HepG2 (cell line): Measurements from ENCODE around the gene MBD3. TPM values are rescaled to one million over a fixed set of nuclear protein-coding genes. Genes with fewer than 3 reads are reported as not detected.

Experiments
- ATAC-seq: fragments of 200-7000 bp; cut with Tn5 transposase; 3 replicates; pipeline ENCODE4 v1.9.1; 2020; ENCODE audit warnings: mild to moderate bottlenecking, moderate library complexity
- BruUV-seq: library from RNA; stranded (reverse); fragments of 400-500 nt; replicated peaks from 2 replicates; lab custom pipeline; 2021; lab: Mats Ljungman, UMichigan
- CTCF ChIA-PET: fragments of 300-600 bp; formaldehyde crosslinking; extraction: SDS; loops from one replicate; lab custom pipeline; 2021; ENCODE audit warnings: low total read pairs, inconsistent platforms, low intra/inter-chr PET ratio; lab: Yijun Ruan, JAX
- POLR2A ChIA-PET: fragments of 350-600 bp; sonication (Branson Sonifier 250); formaldehyde crosslinking; loops from one replicate; lab custom pipeline; 2020; ENCODE audit warnings: antibody characterized with exemption, inconsistent platforms; lab: Yijun Ruan, JAX
- DNase-seq: peaks from one replicate; pipeline ENCODE4 v3.0.0-alpha.2; 2015; ENCODE audit warnings: low spot score
- FAIRE-seq: peaks from 3 replicates; lab custom pipeline; 2011; peaks lifted over from hg19 to GRCh38; lab: Jason Lieb, UNC
- H2AFZ ChIP-seq: one replicate; pipeline ENCODE4 v1.6.1; 2011; ENCODE audit warnings: low read length, inconsistent platforms
- H3K27ac ChIP-seq: fragments of 300-600 bp; 3 replicates; pipeline ENCODE4 v1.8.0; 2011; ENCODE audit warnings: mixed run types, mild to moderate bottlenecking, mixed read lengths, low read length, inconsistent platforms; ENCODE audit not compliant: insufficient read depth; ENCODE audit errors: extremely low read length
- H3K27me3 ChIP-seq, 2 experiments: fragments of 200-600 bp in 1 of 2; 2 replicates in 1 of 2; 3 replicates in 1 of 2; pipeline versions ENCODE4 v1.6.0 to v1.8.0; 2011; ENCODE audit warnings: low read length in 2 of 2, mild to moderate bottlenecking in 2 of 2, moderate library complexity in 2 of 2, inconsistent platforms in 1 of 2; ENCODE audit not compliant: insufficient read depth in 2 of 2, control insufficient read depth in 1 of 2
- H3K36me3 ChIP-seq, 2 experiments: fragments of 200-600 bp in 1 of 2; replicated peaks in 1 of 2; 2 replicates in 1 of 2; 3 replicates in 1 of 2; pipeline versions ENCODE4 v1.5.1 to v1.8.0; 2011; ENCODE audit warnings: low read length in 2 of 2, inconsistent platforms in 1 of 2; ENCODE audit not compliant: insufficient read depth in 2 of 2, control insufficient read depth in 1 of 2
- H3K4me1 ChIP-seq: 2 replicates; pipeline ENCODE4 v1.5.1; 2012; ENCODE audit warnings: low read length, inconsistent platforms; ENCODE audit not compliant: insufficient read depth
- H3K4me2 ChIP-seq: 2 replicates; pipeline ENCODE4 v1.6.0; 2011; ENCODE audit warnings: low read depth, low read length, inconsistent platforms
- H3K4me3 ChIP-seq, 3 experiments: fragments of 200-600 bp in 1 of 3; sonication (generic), shearing (Covaris generic) in 1 of 3; replicated peaks in 1 of 3; 2 replicates each; pipeline ENCODE4 v1.5.1; 2011 to 2016; ENCODE audit warnings: low read length in 3 of 3, inconsistent platforms in 2 of 3, low read depth in 2 of 3, mild to moderate bottlenecking in 2 of 3, control low read depth in 1 of 3, mixed read lengths in 1 of 3; ENCODE audit not compliant: insufficient read depth in 1 of 3
- H3K79me2 ChIP-seq: one replicate; pipeline ENCODE4 v1.6.1; 2011; ENCODE audit warnings: low read length, inconsistent platforms; ENCODE audit not compliant: insufficient read depth
- H3K9ac ChIP-seq: 2 replicates; pipeline ENCODE4 v1.6.0; 2011; ENCODE audit warnings: mild to moderate bottlenecking, low read depth, low read length, inconsistent platforms; ENCODE audit not compliant: insufficient read depth
- H3K9me3 ChIP-seq: 2 replicates; pipeline ENCODE4 v1.5.1; 2012; ENCODE audit warnings: mild to moderate bottlenecking, low read length
- H4K20me1 ChIP-seq: 2 replicates; pipeline ENCODE4 v1.6.0; 2011; ENCODE audit warnings: inconsistent platforms, mild to moderate bottlenecking, low read length, moderate library complexity; ENCODE audit not compliant: insufficient read depth
- CBX5 ChIP-seq: sonication (generic); formaldehyde crosslinking; IDR thresholded peaks from 2 replicates; pipeline ENCODE4 v1.4.0; 2020; ENCODE audit warnings: missing genetic modification reagents, borderline replicate concordance
- CHD2 ChIP-seq: IDR thresholded peaks from 2 replicates; pipeline ENCODE4 v1.6.1; 2011; ENCODE audit warnings: low read depth, low read length, improper control_type of control experiment
- JUNB ChIP-seq: sonication (generic); formaldehyde crosslinking; IDR thresholded peaks from 2 replicates; pipeline ENCODE4 v1.8.0; 2022; ENCODE audit warnings: missing genetic modification reagents, mild to moderate bottlenecking, borderline replicate concordance
- KDM1A ChIP-seq: IDR thresholded peaks from 2 replicates; pipeline ENCODE4 v1.6.1; 2016; ENCODE audit warnings: missing compliant biosample characterization
- MED13 ChIP-seq: sonication (generic); formaldehyde crosslinking; IDR thresholded peaks from 2 replicates; pipeline ENCODE4 v1.5.0; 2020; ENCODE audit warnings: missing genetic modification reagents
- MTA3 ChIP-seq: sonication (generic); formaldehyde crosslinking; IDR thresholded peaks from 2 replicates; pipeline ENCODE4 v1.4.0; 2020; ENCODE audit warnings: missing genetic modification reagents
- ZBTB3 ChIP-seq: sonication (generic); formaldehyde crosslinking; IDR thresholded peaks from 2 replicates; pipeline ENCODE4 v1.4.0; 2020; ENCODE audit warnings: low read depth, mild to moderate bottlenecking, moderate library complexity, missing genetic modification reagents, borderline replicate concordance
- ZNF558 ChIP-seq: sonication (generic); formaldehyde crosslinking; IDR thresholded peaks from 2 replicates; pipeline ENCODE4 v1.9.0; 2022; ENCODE audit warnings: mild to moderate bottlenecking, missing genetic modification reagents, borderline replicate concordance
- ZNF749 ChIP-seq: sonication (generic); formaldehyde crosslinking; IDR thresholded peaks from 2 replicates; pipeline ENCODE4 v1.8.0; 2022; ENCODE audit warnings: mild to moderate bottlenecking, missing genetic modification reagents, moderate library complexity, borderline replicate concordance
- WGBS: methylation state at CpG from one replicate; pipeline ENCODE4 v1.1.6; 2017; ENCODE audit warnings: low lambda C conversion rate; 5-methylcytosine and 5-hydroxymethylcytosine counted together
- in situ Hi-C: cut with HindIII; loops from 2 replicates; pipeline ENCODE4 v1.10.0; 2017; ENCODE audit warnings: low pct_unique_long_range_greater_than_20kb; ENCODE audit not compliant: extremely low pct_ligation_motif_present
- intact Hi-C: fragments of 100-400 bp; cut with micrococcal nuclease; formaldehyde crosslinking; loops from one replicate; pipeline ENCODE4 v1.10.0; 2022; ENCODE audit not compliant: unreplicated experiment
- polyA plus RNA-seq, 8 experiments: library from polyadenylated mRNA; depleted of rRNA in 3 of 8; stranded (reverse) in 7 of 8; unstranded in 1 of 8; fragments of >200 nt; fragmentation: Illumina TruSeq in 4 of 8; extraction: Trizol in 4 of 8; gene quantifications; 2 replicates each; pipeline versions ENCODE4 v1.2.1 to v1.2.3, GENCODE V29; 2011 to 2016; ENCODE audit warnings: low read depth in 4 of 8, missing spikeins in 1 of 8, mixed read lengths in 1 of 8; ENCODE audit not compliant: insufficient read depth in 1 of 8
- total RNA-seq, 5 experiments: library from RNA; depleted of rRNA; stranded (reverse); fragments of >200 nt; fragmentation: Illumina TruSeq; extraction: Trizol; gene quantifications; 2 replicates each; pipeline ENCODE4 v1.2.3, GENCODE V29; 2016; ENCODE audit warnings: low read depth in 1 of 5
- TF ChIP-seq, protein P1 (sequence below): sonication (generic); formaldehyde crosslinking; IDR thresholded peaks from 2 replicates; pipeline ENCODE4 v1.5.0; 2020; ENCODE audit warnings: missing genetic modification reagents, mild to moderate bottlenecking, borderline replicate concordance
- TF ChIP-seq, protein P2 (sequence below): IDR thresholded peaks from 2 replicates; pipeline ENCODE4 v1.6.1; 2016; ENCODE audit warnings: low read depth
- TF ChIP-seq, protein P3 (sequence below): sonication (generic); formaldehyde crosslinking; IDR thresholded peaks from 2 replicates; pipeline ENCODE4 v1.4.0; 2020; ENCODE audit warnings: low read depth, missing genetic modification reagents
- TF ChIP-seq, protein P4 (sequence below): sonication (generic); formaldehyde crosslinking; conservative IDR thresholded peaks from 2 replicates; pipeline ENCODE4 v1.8.0; 2022; ENCODE audit warnings: low read depth, missing genetic modification reagents
- TF ChIP-seq, protein P5 (sequence below): sonication (generic); formaldehyde crosslinking; IDR thresholded peaks from 2 replicates; pipeline ENCODE4 v1.4.0; 2020; ENCODE audit warnings: missing genetic modification reagents, mild to moderate bottlenecking, borderline replicate concordance

Gene MBD3
- total and polyA plus RNA-seq, 2 of the 13 experiments (the other 11 are each of a cell fraction or from before 2014, with no cell fraction given), result 21.2 to 76.9 TPM

DNA sequence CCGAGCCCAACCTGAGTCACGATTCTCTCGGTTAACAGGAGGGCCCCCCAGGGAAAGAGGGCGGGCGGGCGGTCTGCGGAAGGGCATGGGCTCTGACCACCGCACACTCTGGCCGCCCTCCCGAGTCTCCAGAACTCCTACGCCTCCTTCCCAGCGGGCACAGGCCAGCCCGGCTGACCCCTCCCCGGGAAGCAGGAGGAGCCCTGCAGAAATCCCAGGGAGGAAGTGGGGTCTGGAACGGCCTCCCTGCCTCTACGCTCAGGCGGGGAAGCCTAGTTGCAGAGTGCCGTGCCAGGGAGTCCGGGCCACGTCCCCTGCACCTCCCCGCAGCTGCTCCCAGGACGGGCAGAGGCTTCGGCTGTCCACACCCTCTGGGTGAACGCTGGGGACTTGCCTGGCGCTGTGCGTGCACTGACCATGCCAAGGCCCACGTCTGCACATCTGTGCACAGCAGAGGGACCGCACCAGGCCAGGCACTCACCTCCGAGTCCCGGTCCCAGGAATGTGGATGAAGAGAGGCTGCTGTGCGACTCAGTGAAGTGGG lies 39.0 kb upstream of the MBD3 start:
- no peak overlapping the region for H3K27ac ChIP-seq
- WGBS, result 97% methylated on average over 12 of the region's 31 CpGs
- ATAC-seq (no peak), DNase-seq (no peak), FAIRE-seq (no peak)
- H3K9me3 ChIP-seq, result no peaks in the 10 kb centered on the region
- H3K9ac ChIP-seq, result no peak overlapping the region
- no peaks in the 10 kb centered on the region for H3K27me3 ChIP-seq
- no peaks in the 10 kb centered on the region for H4K20me1 ChIP-seq
- POLR2A ChIA-PET, result no interaction called here
- H3K79me2 ChIP-seq, result peaks cover 2% of the 10 kb centered on the region
- TF ChIP-seq ZNF558 (CRISPR knock-in tag) (no peak), JUNB (CRISPR knock-in tag) (no peak), CBX5 (no peak), MED13 (CRISPR knock-in tag) (no peak), ZNF749 (CRISPR knock-in tag) (no peak), MTA3 (CRISPR knock-in tag) (no peak), KDM1A (no peak), CHD2 (no peak), ZBTB3 (CRISPR knock-in tag) (no peak)
- TF ChIP-seq, protein P1, sequence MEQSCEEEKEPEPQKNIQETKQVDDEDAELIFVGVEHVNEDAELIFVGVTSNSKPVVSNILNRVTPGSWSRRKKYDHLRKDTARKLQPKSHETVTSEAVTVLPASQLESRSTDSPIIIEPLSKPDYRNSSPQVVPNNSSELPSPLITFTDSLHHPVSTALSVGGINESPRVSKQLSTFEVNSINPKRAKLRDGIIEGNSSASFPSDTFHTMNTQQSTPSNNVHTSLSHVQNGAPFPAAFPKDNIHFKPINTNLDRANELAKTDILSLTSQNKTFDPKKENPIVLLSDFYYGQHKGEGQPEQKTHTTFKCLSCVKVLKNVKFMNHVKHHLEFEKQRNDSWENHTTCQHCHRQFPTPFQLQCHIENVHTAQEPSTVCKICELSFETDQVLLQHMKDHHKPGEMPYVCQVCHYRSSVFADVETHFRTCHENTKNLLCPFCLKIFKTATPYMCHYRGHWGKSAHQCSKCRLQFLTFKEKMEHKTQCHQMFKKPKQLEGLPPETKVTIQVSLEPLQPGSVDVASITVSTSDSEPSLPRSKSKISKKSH (CRISPR knock-in tag), result no peak
- TF ChIP-seq, protein P2, sequence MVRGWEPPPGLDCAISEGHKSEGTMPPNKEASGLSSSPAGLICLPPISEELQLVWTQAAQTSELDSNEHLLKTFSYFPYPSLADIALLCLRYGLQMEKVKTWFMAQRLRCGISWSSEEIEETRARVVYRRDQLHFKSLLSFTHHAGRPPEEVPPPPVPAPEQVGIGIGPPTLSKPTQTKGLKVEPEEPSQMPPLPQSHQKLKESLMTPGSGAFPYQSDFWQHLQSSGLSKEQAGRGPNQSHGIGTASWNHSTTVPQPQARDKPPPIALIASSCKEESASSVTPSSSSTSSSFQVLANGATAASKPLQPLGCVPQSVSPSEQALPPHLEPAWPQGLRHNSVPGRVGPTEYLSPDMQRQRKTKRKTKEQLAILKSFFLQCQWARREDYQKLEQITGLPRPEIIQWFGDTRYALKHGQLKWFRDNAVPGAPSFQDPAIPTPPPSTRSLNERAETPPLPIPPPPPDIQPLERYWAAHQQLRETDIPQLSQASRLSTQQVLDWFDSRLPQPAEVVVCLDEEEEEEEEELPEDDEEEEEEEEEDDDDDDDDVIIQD (CRISPR knock-in tag), result no peak
- TF ChIP-seq, protein P3, sequence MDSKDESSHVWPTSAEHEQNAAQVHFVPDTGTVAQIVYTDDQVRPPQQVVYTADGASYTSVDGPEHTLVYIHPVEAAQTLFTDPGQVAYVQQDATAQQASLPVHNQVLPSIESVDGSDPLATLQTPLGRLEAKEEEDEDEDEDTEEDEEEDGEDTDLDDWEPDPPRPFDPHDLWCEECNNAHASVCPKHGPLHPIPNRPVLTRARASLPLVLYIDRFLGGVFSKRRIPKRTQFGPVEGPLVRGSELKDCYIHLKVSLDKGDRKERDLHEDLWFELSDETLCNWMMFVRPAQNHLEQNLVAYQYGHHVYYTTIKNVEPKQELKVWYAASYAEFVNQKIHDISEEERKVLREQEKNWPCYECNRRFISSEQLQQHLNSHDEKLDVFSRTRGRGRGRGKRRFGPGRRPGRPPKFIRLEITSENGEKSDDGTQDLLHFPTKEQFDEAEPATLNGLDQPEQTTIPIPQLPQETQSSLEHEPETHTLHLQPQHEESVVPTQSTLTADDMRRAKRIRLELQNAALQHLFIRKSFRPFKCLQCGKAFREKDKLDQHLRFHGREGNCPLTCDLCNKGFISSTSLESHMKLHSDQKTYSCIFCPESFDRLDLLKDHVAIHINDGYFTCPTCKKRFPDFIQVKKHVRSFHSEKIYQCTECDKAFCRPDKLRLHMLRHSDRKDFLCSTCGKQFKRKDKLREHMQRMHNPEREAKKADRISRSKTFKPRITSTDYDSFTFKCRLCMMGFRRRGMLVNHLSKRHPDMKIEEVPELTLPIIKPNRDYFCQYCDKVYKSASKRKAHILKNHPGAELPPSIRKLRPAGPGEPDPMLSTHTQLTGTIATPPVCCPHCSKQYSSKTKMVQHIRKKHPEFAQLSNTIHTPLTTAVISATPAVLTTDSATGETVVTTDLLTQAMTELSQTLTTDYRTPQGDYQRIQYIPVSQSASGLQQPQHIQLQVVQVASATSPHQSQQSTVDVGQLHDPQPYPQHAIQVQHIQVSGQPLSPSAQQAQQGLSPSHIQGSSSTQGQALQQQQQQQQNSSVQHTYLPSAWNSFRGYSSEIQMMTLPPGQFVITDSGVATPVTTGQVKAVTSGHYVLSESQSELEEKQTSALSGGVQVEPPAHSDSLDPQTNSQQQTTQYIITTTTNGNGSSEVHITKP, result no peak
- TF ChIP-seq, protein P4, sequence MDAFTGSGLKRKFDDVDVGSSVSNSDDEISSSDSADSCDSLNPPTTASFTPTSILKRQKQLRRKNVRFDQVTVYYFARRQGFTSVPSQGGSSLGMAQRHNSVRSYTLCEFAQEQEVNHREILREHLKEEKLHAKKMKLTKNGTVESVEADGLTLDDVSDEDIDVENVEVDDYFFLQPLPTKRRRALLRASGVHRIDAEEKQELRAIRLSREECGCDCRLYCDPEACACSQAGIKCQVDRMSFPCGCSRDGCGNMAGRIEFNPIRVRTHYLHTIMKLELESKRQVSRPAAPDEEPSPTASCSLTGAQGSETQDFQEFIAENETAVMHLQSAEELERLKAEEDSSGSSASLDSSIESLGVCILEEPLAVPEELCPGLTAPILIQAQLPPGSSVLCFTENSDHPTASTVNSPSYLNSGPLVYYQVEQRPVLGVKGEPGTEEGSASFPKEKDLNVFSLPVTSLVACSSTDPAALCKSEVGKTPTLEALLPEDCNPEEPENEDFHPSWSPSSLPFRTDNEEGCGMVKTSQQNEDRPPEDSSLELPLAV (CRISPR knock-in tag), result no peak
- TF ChIP-seq, protein P5, sequence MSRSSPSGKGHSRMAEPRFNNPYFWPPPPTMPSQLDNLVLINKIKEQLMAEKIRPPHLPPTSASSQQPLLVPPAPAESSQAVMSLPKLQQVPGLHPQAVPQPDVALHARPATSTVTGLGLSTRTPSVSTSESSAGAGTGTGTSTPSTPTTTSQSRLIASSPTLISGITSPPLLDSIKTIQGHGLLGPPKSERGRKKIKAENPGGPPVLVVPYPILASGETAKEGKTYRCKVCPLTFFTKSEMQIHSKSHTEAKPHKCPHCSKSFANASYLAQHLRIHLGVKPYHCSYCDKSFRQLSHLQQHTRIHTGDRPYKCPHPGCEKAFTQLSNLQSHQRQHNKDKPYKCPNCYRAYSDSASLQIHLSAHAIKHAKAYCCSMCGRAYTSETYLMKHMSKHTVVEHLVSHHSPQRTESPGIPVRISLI (CRISPR knock-in tag), result no peak
- intact Hi-C loops (no loop called here), in situ Hi-C loops (no loop called here)
- H3K36me3 ChIP-seq, result peaks cover 7 to 28% of the 10 kb centered on the region in 2 experiments; a peak in 4 of 5 replicates
- no TSS peak for BruUV-seq
- H3K4me2 ChIP-seq, result no peak overlapping the region
- 0 out of 2 replicates have a peak, but pooled peaks cover 11% of the 10 kb centered on the region for H3K4me1 ChIP-seq
- no peak overlapping the region for H3K4me3 ChIP-seq
- H2AFZ ChIP-seq, result no peak overlapping the region
- CTCF ChIA-PET, result no interaction called here
